GM21825 (cell line): ENCODE results near the gene ZBTB46.

Experiments used
- ATAC-seq: cut with Tn5 transposase; IDR thresholded peaks from one replicate; pipeline ENCODE4 v1.9.1; 2021; ENCODE audit warnings: mild to moderate bottlenecking, moderate library complexity; ENCODE audit not compliant: unreplicated experiment

ZBTB46 gene

GRCh38 chr20:63768591-63769515 lies 62.2 kb downstream of the ZBTB46 start:
- ATAC-seq, result no peak

GRCh38 chr20:63767886-63768285 lies 63.2 kb downstream of the ZBTB46 start:
- ATAC-seq, result no peak

- ATAC-seq, result no peak
These were observed 63.6 kb downstream of the ZBTB46 start for GRCh38 chr20:63767456-63767855.

GRCh38 chr20:63766695-63767426 lies 64.2 kb downstream of the ZBTB46 start:
- no peak for ATAC-seq

GRCh38 chr20:63765902-63766301 lies 65.2 kb downstream of the ZBTB46 start:
- no peak for ATAC-seq

- ATAC-seq, result no peak
These were observed 65.8 kb downstream of the ZBTB46 start for GRCh38 chr20:63765082-63765873.

GRCh38 chr20:63759377-63759901 lies 71.6 kb downstream of the ZBTB46 start:
- no peak for ATAC-seq

- ATAC-seq, result no peak
These were observed 72.9 kb downstream of the ZBTB46 start for GRCh38 chr20:63758152-63758551.

GRCh38 chr20:63756648-63756991 lies 74.4 kb downstream of the ZBTB46 start:
- no peak for ATAC-seq

GRCh38 chr20:63755933-63756647 lies 75.0 kb downstream of the ZBTB46 start:
- no peak for ATAC-seq

- ATAC-seq, result no peak
These were observed 77.1 kb downstream of the ZBTB46 start for GRCh38 chr20:63754008-63754407.

- no peak for ATAC-seq
These were observed 77.7 kb downstream of the ZBTB46 start for GRCh38 chr20:63753381-63753780.

GRCh38 chr20:63752411-63753101 lies 78.5 kb downstream of the ZBTB46 start:
- no peak for ATAC-seq

GRCh38 chr20:63751471-63752271 lies 79.4 kb downstream of the ZBTB46 start:
- ATAC-seq, result no peak

GRCh38 chr20:63750807-63751470 lies 80.1 kb downstream of the ZBTB46 start:
- ATAC-seq, result no peak

GRCh38 chr20:63749597-63750508 lies 81.2 kb downstream of the ZBTB46 start:
- no peak for ATAC-seq

- no peak for ATAC-seq
These were observed 82.2 kb downstream of the ZBTB46 start for GRCh38 chr20:63748934-63749270.
